Bronchial epithelial cell (primary cell): ENCODE results near the gene DYRK1A. TPM values are rescaled to one million over a fixed set of nuclear protein-coding genes. Genes with fewer than 3 reads are reported as not detected.
A peak's percentile ranks its signal among the peaks of the same experiment; 100 is the strongest.

Experiments used
- DNase-seq: peaks from one replicate; pipeline ENCODE4 v3.0.0-alpha.2; 2010; ENCODE audit warnings: low read depth
- FAIRE-seq: peaks from 2 replicates; lab custom pipeline; 2011; peaks lifted over from hg19 to GRCh38; lab: Jason Lieb, UNC
- H3K27me3 ChIP-seq: 2 replicates; pipeline ENCODE4 v1.5.1; 2011; ENCODE audit warnings: low read length; ENCODE audit not compliant: control insufficient read depth, insufficient read depth
- H3K36me3 ChIP-seq: 2 replicates; pipeline ENCODE4 v1.5.1; 2011; ENCODE audit warnings: low read length; ENCODE audit not compliant: control insufficient read depth, insufficient read depth
- H3K4me3 ChIP-seq: 2 replicates; pipeline ENCODE4 v1.5.1; 2011; ENCODE audit warnings: mild to moderate bottlenecking, low read depth, low read length, control low read depth
- total RNA-seq: library from RNA; depleted of rRNA; stranded (reverse); fragments of >200 nt; gene quantifications from 2 replicates; pipeline ENCODE4 v1.2.1, GENCODE V29; 2014
- TF ChIP-seq, protein P1 (sequence below): IDR thresholded peaks from 2 replicates; pipeline ENCODE4 v1.5.1; 2011; ENCODE audit warnings: mild to moderate bottlenecking, moderate library complexity, low read length, control low read depth, inconsistent platforms; ENCODE audit not compliant: insufficient read depth, severe bottlenecking

Gene DYRK1A
- total RNA-seq, 1 donor from 2014 or later, result 51.1 TPM

- no peak for FAIRE-seq
- no peak overlapping the region for H3K4me3 ChIP-seq
- H3K36me3 ChIP-seq, result peaks cover 7% of the 10 kb centered on the region
- TF ChIP-seq, protein P1, sequence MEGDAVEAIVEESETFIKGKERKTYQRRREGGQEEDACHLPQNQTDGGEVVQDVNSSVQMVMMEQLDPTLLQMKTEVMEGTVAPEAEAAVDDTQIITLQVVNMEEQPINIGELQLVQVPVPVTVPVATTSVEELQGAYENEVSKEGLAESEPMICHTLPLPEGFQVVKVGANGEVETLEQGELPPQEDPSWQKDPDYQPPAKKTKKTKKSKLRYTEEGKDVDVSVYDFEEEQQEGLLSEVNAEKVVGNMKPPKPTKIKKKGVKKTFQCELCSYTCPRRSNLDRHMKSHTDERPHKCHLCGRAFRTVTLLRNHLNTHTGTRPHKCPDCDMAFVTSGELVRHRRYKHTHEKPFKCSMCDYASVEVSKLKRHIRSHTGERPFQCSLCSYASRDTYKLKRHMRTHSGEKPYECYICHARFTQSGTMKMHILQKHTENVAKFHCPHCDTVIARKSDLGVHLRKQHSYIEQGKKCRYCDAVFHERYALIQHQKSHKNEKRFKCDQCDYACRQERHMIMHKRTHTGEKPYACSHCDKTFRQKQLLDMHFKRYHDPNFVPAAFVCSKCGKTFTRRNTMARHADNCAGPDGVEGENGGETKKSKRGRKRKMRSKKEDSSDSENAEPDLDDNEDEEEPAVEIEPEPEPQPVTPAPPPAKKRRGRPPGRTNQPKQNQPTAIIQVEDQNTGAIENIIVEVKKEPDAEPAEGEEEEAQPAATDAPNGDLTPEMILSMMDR, result no peak
- no peaks in the 10 kb centered on the region for H3K27me3 ChIP-seq
- DNase-seq, result no peak
Observed at GRCh38 chr21:37425001-37425400, 58.4 kb downstream of the DYRK1A start.

DNA sequence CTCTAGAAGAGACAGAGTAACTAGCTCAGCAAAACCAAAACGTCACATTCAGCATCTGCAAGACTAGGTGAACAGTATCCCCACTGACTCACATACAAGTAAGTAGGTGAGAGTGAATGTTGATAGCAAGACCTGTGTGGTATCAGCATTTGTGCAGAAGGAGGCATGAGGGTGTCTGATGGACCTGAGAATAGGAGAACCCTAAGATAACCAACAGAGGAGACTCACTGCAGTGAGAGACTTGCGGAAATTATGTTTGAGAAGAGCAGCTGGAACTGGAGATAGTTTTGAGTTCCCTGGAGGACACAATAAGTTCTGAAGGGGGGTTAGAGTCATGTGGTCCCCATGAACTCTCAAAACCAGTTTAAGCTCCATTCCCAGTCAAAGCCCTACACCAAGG, 59.1 kb downstream of the DYRK1A start:
- DNase-seq, result no peak
- FAIRE-seq, result no peak
- Histone ChIP-seq H3K36me3 (peaks cover 7% of the 10 kb centered on the region), H3K27me3 (no peaks in the 10 kb centered on the region), H3K4me3 (no peak overlapping the region)
- TF ChIP-seq, protein P1, result no peak

- Histone ChIP-seq H3K27me3 (no peaks in the 10 kb centered on the region), H3K4me3 (no peak overlapping the region), H3K36me3 (peaks cover 7% of the 10 kb centered on the region)
- TF ChIP-seq, protein P1, result no peak
- DNase-seq, result no peak
- FAIRE-seq, result no peak
Observed at GRCh38 chr21:37427221-37427620, 60.6 kb downstream of the DYRK1A start.

DNA sequence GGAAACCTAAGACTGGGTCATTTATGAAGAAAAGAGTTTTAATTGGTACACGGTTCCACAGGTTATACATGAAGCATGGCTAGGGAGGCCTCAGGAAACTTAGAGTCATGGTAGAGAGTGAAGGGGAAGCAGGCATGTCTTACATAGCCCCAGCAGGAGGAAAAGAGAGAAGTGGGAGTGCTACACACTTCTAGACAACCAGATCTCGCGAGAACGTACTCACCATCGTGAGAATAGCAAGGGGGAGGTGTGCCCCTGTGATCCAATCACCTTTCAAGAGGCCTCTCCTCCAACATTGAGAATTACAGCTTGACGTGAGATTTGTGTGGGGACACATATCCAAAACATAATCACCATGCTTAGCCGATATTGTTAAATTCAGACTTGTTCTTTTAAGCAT, 62.8 kb downstream of the DYRK1A start:
- DNase-seq, result no peak
- TF ChIP-seq, protein P1, result no peak
- Histone ChIP-seq H3K36me3 (peaks cover 3% of the 10 kb centered on the region), H3K27me3 (no peaks in the 10 kb centered on the region), H3K4me3 (no peak overlapping the region)
- FAIRE-seq, result no peak

DNA sequence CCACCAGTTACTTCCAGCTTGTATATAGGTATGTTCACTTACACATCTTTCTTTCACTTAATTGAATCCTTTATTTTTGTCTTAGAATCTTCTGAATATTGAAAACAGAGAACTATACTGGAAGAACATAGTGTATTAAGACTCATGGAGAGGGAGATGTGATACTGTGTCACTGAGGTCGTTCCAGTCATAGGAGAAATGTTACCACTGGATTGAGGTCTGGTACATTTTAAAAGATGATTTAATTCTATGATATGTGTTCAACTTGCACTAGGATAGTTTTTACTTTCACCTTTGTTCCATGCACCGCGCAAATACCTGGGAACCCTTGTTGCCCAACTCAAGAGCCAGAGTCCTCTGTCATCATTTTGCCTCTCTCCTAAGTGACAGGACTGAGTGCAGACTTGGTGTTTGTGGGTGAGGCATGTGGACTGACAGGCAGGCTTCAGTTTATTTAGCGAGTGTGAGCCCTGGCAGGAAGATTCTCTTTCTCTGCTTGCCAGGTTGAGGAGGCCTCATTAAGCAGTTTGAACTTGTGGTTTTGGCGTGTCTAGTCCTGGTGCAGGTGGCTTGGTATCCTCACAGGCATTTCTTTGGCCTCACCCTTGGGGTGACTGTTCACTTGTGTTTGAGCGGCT, 63.7 kb downstream of the DYRK1A start:
- TF ChIP-seq, protein P1, result no peak
- FAIRE-seq (peak; percentile 92), DNase-seq (peak; percentile 47)
- Histone ChIP-seq H3K36me3 (peaks cover 3% of the 10 kb centered on the region), H3K4me3 (no peak overlapping the region), H3K27me3 (no peaks in the 10 kb centered on the region)

DNA sequence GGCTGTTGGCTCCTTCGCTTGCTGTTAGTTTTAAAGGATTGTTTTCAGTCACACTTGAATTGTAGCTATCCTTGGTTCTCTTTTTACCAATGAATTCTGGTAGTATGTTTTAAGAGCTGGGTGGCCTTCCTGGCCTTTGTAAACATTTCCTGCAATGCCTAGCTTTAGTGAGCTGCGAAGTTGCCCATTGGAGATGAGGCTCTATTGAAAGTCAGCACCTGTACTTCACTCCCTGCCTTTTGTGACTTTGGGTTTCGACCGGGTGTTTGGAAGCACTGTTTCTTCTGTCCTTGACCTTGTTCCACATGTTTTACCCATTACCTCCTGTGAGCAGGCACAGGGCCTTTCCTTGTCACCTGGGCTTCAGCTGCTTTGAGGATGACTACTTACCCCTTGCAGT, 64.7 kb downstream of the DYRK1A start:
- Histone ChIP-seq H3K4me3 (no peak overlapping the region), H3K27me3 (no peaks in the 10 kb centered on the region), H3K36me3 (no peaks in the 10 kb centered on the region)
- FAIRE-seq (no peak), DNase-seq (no peak)
- TF ChIP-seq, protein P1, result no peak
